HCT116 (cell line): ENCODE measurements around the gene NR1I3. TPM values are rescaled to one million over a fixed set of nuclear protein-coding genes. Genes with fewer than 3 reads are reported as not detected.

ENCODE experiments used
- ATAC-seq: fragments of 200-7000 bp; cut with Tn5 transposase; 2 replicates; pipeline ENCODE4 v1.9.1; 2020; ENCODE audit warnings: mild to moderate bottlenecking, moderate library complexity
- BruUV-seq: library from RNA; stranded (reverse); fragments of 400-500 nt; replicated peaks from 2 replicates; lab custom pipeline; 2021; lab: Mats Ljungman, UMichigan
- CTCF ChIA-PET: fragments of 300-600 bp; sonication (Branson Sonifier 250); formaldehyde crosslinking; loops from one replicate; lab custom pipeline; 2021; ENCODE audit warnings: antibody characterized with exemption; lab: Charles Lee
- POLR2A ChIA-PET: fragments of 300-600, 350-600 bp; sonication (Branson Sonifier 250); formaldehyde crosslinking; loops from one replicate; lab custom pipeline; 2021; ENCODE audit warnings: antibody characterized with exemption; lab: Charles Lee
- RAD21 ChIA-PET, 2 experiments: fragments of 300-600 bp; sonication (Branson Sonifier 250); formaldehyde crosslinking; loops; one replicate each; lab custom pipeline; 2023; ENCODE audit warnings: low total read pairs in 2 of 2; ENCODE audit not compliant: uncharacterized antibody in 2 of 2, unreplicated experiment in 2 of 2, low non-redundant PET in 1 of 2; lab: Charles Lee
- DNase-seq: peaks from one replicate; pipeline ENCODE4 v3.0.0-alpha.2; 2010; ENCODE audit warnings: low read depth, low spot score
- H2AFZ ChIP-seq: fragments of 200-600 bp; shearing (Covaris generic), sonication (generic); 2 replicates; pipeline ENCODE4 v1.6.1; 2017; ENCODE audit warnings: low read depth, mixed run types, mixed read lengths, antibody characterized with exemption, low read length; ENCODE audit not compliant: poor library complexity, severe bottlenecking
- H3K27ac ChIP-seq: 2 replicates; pipeline ENCODE4 v1.5.1; 2012; ENCODE audit warnings: low read depth, low read length
- H3K27me3 ChIP-seq: fragments of 200-600 bp; sonication (generic); 2 replicates; pipeline ENCODE4 v1.6.1; 2016; ENCODE audit warnings: mixed run types, low read length, mixed read lengths; ENCODE audit not compliant: insufficient read depth
- H3K36me3 ChIP-seq, 2 experiments: fragments of 200-500 bp in 1 of 2; fragments of 200-600 bp in 1 of 2; sonication (Bioruptor generic) in 1 of 2; sonication (generic) in 1 of 2; 2 replicates each; pipeline versions ENCODE4 v1.5.1 to v1.6.1; 2014 to 2016; ENCODE audit warnings: low read length in 2 of 2, inconsistent platforms in 1 of 2, mixed read lengths in 1 of 2, mixed run types in 1 of 2; ENCODE audit not compliant: insufficient read depth in 2 of 2, control insufficient read depth in 1 of 2
- H3K4me1 ChIP-seq, 2 experiments: fragments of 200-600 bp in 1 of 2; sonication (generic) in 1 of 2; 2 replicates each; pipeline versions ENCODE4 v1.5.1 to v1.6.1; 2012 to 2017; ENCODE audit warnings: low read length in 2 of 2, inconsistent platforms in 1 of 2, mild to moderate bottlenecking in 1 of 2, mixed read lengths in 1 of 2, mixed run types in 1 of 2, moderate library complexity in 1 of 2; ENCODE audit not compliant: insufficient read depth in 2 of 2, control insufficient read depth in 1 of 2
- H3K4me2 ChIP-seq: fragments of 200-600 bp; sonication (generic); 2 replicates; pipeline ENCODE4 v1.6.1; 2017; ENCODE audit warnings: mixed run types, low read length, mixed read lengths
- H3K4me3 ChIP-seq, 2 experiments: fragments of 200-600 bp in 1 of 2; sonication (generic) in 1 of 2; replicated peaks in 1 of 2; 2 replicates each; pipeline ENCODE4 v1.5.1; 2011 to 2016; ENCODE audit warnings: low read length in 2 of 2, control low read depth in 1 of 2, low read depth in 1 of 2, mild to moderate bottlenecking in 1 of 2, mixed read lengths in 1 of 2, mixed run types in 1 of 2
- H3K79me2 ChIP-seq: fragments of 200-600 bp; sonication (generic); 2 replicates; pipeline ENCODE4 v1.6.1; 2017; ENCODE audit warnings: mild to moderate bottlenecking, mixed run types, low read length, moderate library complexity, mixed read lengths; ENCODE audit not compliant: insufficient read depth
- H3K9ac ChIP-seq: fragments of 200-600 bp; sonication (generic); 2 replicates; pipeline ENCODE4 v1.6.1; 2016; ENCODE audit warnings: low read length, mixed read lengths
- H3K9me2 ChIP-seq: fragments of 200-600 bp; sonication (generic), shearing (Covaris generic); 2 replicates; pipeline ENCODE4 v1.6.1; 2017; ENCODE audit warnings: mixed run types, mild to moderate bottlenecking, moderate library complexity; ENCODE audit not compliant: insufficient read depth
- H3K9me3 ChIP-seq, 2 experiments: fragments of 200-500 bp in 1 of 2; fragments of 200-600 bp in 1 of 2; sonication (Bioruptor generic) in 1 of 2; sonication (generic) in 1 of 2; 2 replicates each; pipeline ENCODE4 v1.6.1; 2014 to 2017; ENCODE audit warnings: low read length in 2 of 2, mixed read lengths in 2 of 2, inconsistent platforms in 1 of 2, low read depth in 1 of 2, mild to moderate bottlenecking in 1 of 2, mixed run types in 1 of 2, moderate library complexity in 1 of 2; ENCODE audit not compliant: control insufficient read depth in 1 of 2, insufficient read depth in 1 of 2
- H4K20me1 ChIP-seq: fragments of 200-600 bp; sonication (generic), shearing (Covaris generic); 2 replicates; pipeline ENCODE4 v1.6.1; 2017; ENCODE audit warnings: mixed run types, mild to moderate bottlenecking, moderate library complexity; ENCODE audit not compliant: insufficient read depth
- CEBPB ChIP-seq: IDR thresholded peaks from 2 replicates; pipeline ENCODE4 v1.6.1; 2012; ENCODE audit warnings: low read depth
- ELF1 ChIP-seq: IDR thresholded peaks from 2 replicates; pipeline ENCODE4 v1.6.1; 2012; ENCODE audit warnings: low read depth, borderline replicate concordance
- EZH2phosphoT487 ChIP-seq: fragments of 200-600 bp; IDR thresholded peaks from 2 replicates; pipeline ENCODE4 v1.6.1; 2018; ENCODE audit warnings: antibody characterized with exemption, borderline replicate concordance
- POLR2AphosphoS5 ChIP-seq: IDR thresholded peaks from 2 replicates; pipeline ENCODE4 v1.6.1; 2011; ENCODE audit warnings: mild to moderate bottlenecking, low read depth, low read length, moderate library complexity
- RAD21 ChIP-seq: IDR thresholded peaks from 2 replicates; pipeline ENCODE4 v1.6.1; 2012; ENCODE audit warnings: low read depth, mild to moderate bottlenecking
- SRF ChIP-seq: IDR thresholded peaks from 2 replicates; pipeline ENCODE4 v1.6.1; 2012; ENCODE audit warnings: low read depth
- ZFX ChIP-seq: fragments of 450-650 bp; IDR thresholded peaks from 2 replicates; pipeline ENCODE4 v1.6.1; 2017
- intact Hi-C: fragments of 100-400 bp; cut with micrococcal nuclease; formaldehyde crosslinking; loops from 2 replicates; pipeline ENCODE4 v1.10.0; 2022
- total RNA-seq: library from RNA; stranded (reverse); gene quantifications from one replicate; pipeline ENCODE4 v1.2.1, GENCODE V29; 2021; ENCODE audit not compliant: unreplicated experiment
- TF ChIP-seq, protein P1 (sequence below), 3 experiments: fragments of 200-600 bp in 1 of 3; sonication (generic) in 1 of 3; IDR thresholded peaks in 2 of 3; conservative IDR thresholded peaks in 1 of 3; 2 replicates each; pipeline ENCODE4 v1.5.1; 2012 to 2017; ENCODE audit warnings: low read depth in 2 of 3, low read length in 2 of 3, antibody characterized with exemption in 1 of 3, borderline replicate concordance in 1 of 3, control low read depth in 1 of 3, mild to moderate bottlenecking in 1 of 3, mixed read lengths in 1 of 3, mixed run types in 1 of 3, moderate library complexity in 1 of 3; ENCODE audit not compliant: insufficient read depth in 1 of 3
- TF ChIP-seq, protein P2 (sequence below): IDR thresholded peaks from 2 replicates; pipeline ENCODE4 v1.6.1; 2011; ENCODE audit warnings: mild to moderate bottlenecking, low read length, moderate library complexity; ENCODE audit not compliant: insufficient replicate concordance; ENCODE audit errors: extremely low read depth

NR1I3 gene
- total RNA-seq, 1 experiment from 2014 or later: not detected

DNA sequence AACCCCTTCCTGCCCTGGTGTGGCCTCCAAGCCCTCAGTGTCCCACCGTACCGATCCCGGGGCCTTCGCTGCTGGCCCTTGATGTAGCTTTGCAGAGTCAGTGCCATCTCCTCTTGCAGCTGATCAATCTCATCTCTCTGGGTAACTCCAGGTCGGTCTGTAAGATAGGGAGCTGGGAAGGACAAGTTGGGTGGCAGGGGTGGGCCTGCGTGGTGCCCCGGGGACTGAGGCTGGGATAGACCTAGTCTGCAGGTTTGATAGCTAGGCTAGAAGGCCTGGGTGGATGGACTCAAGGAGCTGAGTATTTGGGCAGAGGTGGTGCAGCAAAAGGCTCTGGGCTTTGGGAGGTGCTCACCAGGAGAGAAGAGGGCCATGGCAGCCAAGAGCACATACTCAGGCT lies 7.2 kb downstream of the NR1I3 start:
- Histone ChIP-seq H3K79me2 (no peaks in the 10 kb centered on the region), H2AFZ (no peak overlapping the region), H3K27me3 (no peaks in the 10 kb centered on the region), H3K4me1 (peaks cover 8 to 17% of the 10 kb centered on the region in 2 experiments; a peak in 3 of 4 replicates), H3K9me2 (no peaks in the 10 kb centered on the region), H3K27ac (no peak overlapping the region), H3K4me3 (no peak overlapping the region), H3K36me3 (peaks cover 4 to 17% of the 10 kb centered on the region in 2 experiments), H3K4me2 (no peak overlapping the region), H3K9ac (no peak overlapping the region), H4K20me1 (no peaks in the 10 kb centered on the region), H3K9me3 (no peaks in the 10 kb centered on the region)
- TF ChIP-seq EZH2phosphoT487 (no peak), SRF (no peak), CEBPB (no peak), RAD21 (no peak), ELF1 (no peak), ZFX (no peak), POLR2AphosphoS5 (no peak)
- TF ChIP-seq, protein P1, sequence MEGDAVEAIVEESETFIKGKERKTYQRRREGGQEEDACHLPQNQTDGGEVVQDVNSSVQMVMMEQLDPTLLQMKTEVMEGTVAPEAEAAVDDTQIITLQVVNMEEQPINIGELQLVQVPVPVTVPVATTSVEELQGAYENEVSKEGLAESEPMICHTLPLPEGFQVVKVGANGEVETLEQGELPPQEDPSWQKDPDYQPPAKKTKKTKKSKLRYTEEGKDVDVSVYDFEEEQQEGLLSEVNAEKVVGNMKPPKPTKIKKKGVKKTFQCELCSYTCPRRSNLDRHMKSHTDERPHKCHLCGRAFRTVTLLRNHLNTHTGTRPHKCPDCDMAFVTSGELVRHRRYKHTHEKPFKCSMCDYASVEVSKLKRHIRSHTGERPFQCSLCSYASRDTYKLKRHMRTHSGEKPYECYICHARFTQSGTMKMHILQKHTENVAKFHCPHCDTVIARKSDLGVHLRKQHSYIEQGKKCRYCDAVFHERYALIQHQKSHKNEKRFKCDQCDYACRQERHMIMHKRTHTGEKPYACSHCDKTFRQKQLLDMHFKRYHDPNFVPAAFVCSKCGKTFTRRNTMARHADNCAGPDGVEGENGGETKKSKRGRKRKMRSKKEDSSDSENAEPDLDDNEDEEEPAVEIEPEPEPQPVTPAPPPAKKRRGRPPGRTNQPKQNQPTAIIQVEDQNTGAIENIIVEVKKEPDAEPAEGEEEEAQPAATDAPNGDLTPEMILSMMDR (IDR thresholded peaks at IDR 0.05 in 2 of 3, conservative IDR thresholded peaks at IDR 0.05 in 1 of 3; ENCODE audit: borderline replicate concordance in 1 of 3, insufficient read depth in 1 of 3, low read depth in 2 of 3, low read length in 2 of 3): no peak
- DNase-seq: no peak
- ATAC-seq: no peak
- POLR2A ChIA-PET: no interaction called here
- BruUV-seq: no TSS peak
- RAD21 ChIA-PET: no interaction called here
- intact Hi-C loops: no loop called here
- CTCF ChIA-PET: interaction anchor here (1.7 kb wide), 1 partner anchor 151 kb away, joined by 11 read pairs; no protein-coding TSS in a partner anchor

DNA sequence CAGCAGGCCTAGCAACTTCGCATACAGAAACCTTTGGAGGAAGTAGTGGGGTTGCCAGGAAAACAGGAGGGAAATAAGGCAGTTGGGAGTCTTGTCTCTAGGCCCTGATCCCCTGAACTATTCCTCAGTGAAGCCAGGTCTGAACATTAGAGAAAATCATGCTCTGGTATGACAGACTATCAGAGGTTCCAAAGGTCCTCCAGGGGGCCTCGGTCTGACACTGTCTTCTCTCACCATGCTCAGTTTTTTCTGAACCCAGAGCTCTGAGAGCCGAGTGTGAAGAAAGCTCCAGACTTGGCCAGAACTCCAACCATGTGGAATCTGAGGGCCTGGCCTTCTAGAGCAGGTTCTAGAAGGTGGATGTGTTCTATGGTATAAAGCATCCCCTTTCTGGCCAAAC lies 8.1 kb downstream of the NR1I3 start:
- RAD21 ChIA-PET: interaction anchor here in 1 of 2 experiments (1.0 kb wide), 1 partner anchor 76 kb away, joined by 3 read pairs; no protein-coding TSS in a partner anchor
- H2AFZ ChIP-seq: no peak overlapping the region
- POLR2A ChIA-PET: no interaction called here
- H3K4me1 ChIP-seq: peaks cover 14 to 24% of the 10 kb centered on the region in 2 experiments; a peak in 3 of 4 replicates
- CTCF ChIA-PET: interaction anchor here (1.1 to 1.7 kb wide), 2 partner anchors 48 to 152 kb away, joined by 3 to 11 read pairs; no protein-coding TSS in a partner anchor
- H3K4me2 ChIP-seq: no peak overlapping the region
- no TSS peak for BruUV-seq
- no peak overlapping the region for H3K27ac ChIP-seq
- no peaks in the 10 kb centered on the region for H4K20me1 ChIP-seq
- no peak overlapping the region for H3K9ac ChIP-seq
- no peak for DNase-seq
- intact Hi-C loops: no loop called here
- no peak overlapping the region for H3K4me3 ChIP-seq
- H3K27me3 ChIP-seq: no peaks in the 10 kb centered on the region
- H3K79me2 ChIP-seq: no peaks in the 10 kb centered on the region
- no peaks in the 10 kb centered on the region for H3K9me2 ChIP-seq
- no peaks in the 10 kb centered on the region for H3K9me3 ChIP-seq
- peaks cover 4 to 17% of the 10 kb centered on the region in 2 experiments for H3K36me3 ChIP-seq
- TF ChIP-seq POLR2AphosphoS5: no peak
- TF ChIP-seq, protein P1 (IDR thresholded peaks at IDR 0.05 in 2 of 3, conservative IDR thresholded peaks at IDR 0.05 in 1 of 3; ENCODE audit: borderline replicate concordance in 1 of 3, insufficient read depth in 1 of 3, low read depth in 2 of 3, low read length in 2 of 3): peak; percentile 24 to 34 (median 27); a peak in 5 of 6 replicates
- TF ChIP-seq, protein P2, sequence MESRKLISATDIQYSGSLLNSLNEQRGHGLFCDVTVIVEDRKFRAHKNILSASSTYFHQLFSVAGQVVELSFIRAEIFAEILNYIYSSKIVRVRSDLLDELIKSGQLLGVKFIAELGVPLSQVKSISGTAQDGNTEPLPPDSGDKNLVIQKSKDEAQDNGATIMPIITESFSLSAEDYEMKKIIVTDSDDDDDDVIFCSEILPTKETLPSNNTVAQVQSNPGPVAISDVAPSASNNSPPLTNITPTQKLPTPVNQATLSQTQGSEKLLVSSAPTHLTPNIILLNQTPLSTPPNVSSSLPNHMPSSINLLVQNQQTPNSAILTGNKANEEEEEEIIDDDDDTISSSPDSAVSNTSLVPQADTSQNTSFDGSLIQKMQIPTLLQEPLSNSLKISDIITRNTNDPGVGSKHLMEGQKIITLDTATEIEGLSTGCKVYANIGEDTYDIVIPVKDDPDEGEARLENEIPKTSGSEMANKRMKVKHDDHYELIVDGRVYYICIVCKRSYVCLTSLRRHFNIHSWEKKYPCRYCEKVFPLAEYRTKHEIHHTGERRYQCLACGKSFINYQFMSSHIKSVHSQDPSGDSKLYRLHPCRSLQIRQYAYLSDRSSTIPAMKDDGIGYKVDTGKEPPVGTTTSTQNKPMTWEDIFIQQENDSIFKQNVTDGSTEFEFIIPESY: no peak
- peak; percentile 33; the same call in 1 of the 2 replicates for TF ChIP-seq RAD21
- no peak for ATAC-seq
